Prostate gland (tissue), 2 donors: ENCODE data around the gene TNFSF11.

Experiments
- CTCF ChIP-seq, 4 experiments: fragments of 200-600 bp in 2 of 4; fragments of 450-650 bp in 2 of 4; sonication (generic) in 2 of 4; IDR thresholded peaks; 1 replicate in 3 of 4; 2 replicates in 1 of 4; pipeline ENCODE4 v1.5.1; 2016 to 2019; ENCODE audit warnings: antibody characterized with exemption in 4 of 4, mild to moderate bottlenecking in 2 of 4, moderate library complexity in 2 of 4
- POLR2A ChIP-seq: fragments of 450-650 bp; IDR thresholded peaks from one replicate; pipeline ENCODE4 v1.6.1; 2016; ENCODE audit warnings: antibody characterized with exemption, mild to moderate bottlenecking
- POLR2AphosphoS5 ChIP-seq: sonication (generic); formaldehyde crosslinking; IDR thresholded peaks from one replicate; pipeline ENCODE4 v1.6.1; 2017; ENCODE audit warnings: antibody characterized with exemption

- no peak for TF ChIP-seq POLR2A
- peak in 1 of 4 experiments; percentile 11 for TF ChIP-seq CTCF (IDR thresholded peaks at IDR 0.05)
- no peak for TF ChIP-seq POLR2AphosphoS5
Observed at GRCh38 chr13:42595253-42595571, 21.3 kb downstream of the TNFSF11 start.
